Activated T-cell treated with anti-CD3 and anti-CD28 coated beads for 24 hours (primary cell): ENCODE data around the gene PLXNC1.
A peak's percentile ranks its signal among the peaks of the same experiment; 100 is the strongest.
"Not testable (repeated sequence)": the region's sequence is repeated elsewhere in the genome, so short reads cannot be mapped to it uniquely, and the experiment has no call there.

ENCODE experiments used
- DNase-seq: peaks from one replicate; pipeline ENCODE4 v3.0.0-alpha.2; 2020; ENCODE audit warnings: low read depth

The PLXNC1 gene

DNA sequence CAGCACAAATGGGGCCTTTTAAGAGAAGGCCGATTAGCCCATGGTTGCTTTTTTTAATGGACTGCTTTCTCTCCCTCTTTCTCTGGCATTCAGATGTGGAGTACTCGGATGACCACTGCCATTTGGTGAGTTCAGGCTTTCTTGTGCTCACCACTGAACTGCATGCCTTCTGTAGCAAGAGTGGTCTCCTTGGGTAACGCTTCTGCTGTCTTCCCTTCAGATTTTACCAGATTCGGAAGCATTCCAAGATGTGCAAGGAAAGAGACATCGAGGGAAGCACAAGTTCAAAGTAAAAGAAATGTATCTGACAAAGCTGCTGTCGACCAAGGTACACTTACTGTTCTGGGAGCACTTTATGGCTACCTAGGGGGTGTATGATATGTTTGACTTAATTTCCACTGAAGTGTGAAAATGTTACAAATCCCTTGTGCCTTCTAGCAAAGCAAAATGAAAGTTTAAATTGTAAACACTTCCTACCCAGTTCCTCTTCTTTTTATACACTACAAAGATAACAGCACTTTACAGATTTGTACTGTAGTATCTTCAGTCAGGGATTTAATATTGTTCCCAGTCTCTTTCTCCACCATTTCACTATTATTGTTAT is 148.8 kb downstream of the PLXNC1 start:
- no peak for DNase-seq

GRCh38 chr12:94297876-94298505 is 149.6 kb downstream of the PLXNC1 start:
- DNase-seq = no peak

DNA sequence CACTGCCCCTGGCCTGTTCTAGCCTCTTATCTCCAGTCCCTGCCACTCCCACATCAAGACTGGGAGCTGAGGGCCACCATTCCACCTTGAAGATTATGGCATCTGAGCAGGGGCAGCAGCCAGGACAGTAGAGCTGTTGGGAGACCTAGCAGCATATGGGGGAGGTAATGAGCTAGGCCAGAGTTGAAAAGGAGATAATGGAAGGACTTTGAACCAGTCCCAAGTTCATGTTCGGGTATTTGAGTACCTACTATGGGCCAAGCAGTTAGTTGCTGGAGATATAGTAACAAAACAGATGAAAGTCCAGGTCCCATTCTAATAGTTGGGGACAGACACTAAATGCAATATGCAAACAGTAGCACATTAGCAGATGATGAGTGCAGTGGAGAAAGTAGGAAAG is 151.5 kb downstream of the PLXNC1 start:
- DNase-seq = no peak

DNA sequence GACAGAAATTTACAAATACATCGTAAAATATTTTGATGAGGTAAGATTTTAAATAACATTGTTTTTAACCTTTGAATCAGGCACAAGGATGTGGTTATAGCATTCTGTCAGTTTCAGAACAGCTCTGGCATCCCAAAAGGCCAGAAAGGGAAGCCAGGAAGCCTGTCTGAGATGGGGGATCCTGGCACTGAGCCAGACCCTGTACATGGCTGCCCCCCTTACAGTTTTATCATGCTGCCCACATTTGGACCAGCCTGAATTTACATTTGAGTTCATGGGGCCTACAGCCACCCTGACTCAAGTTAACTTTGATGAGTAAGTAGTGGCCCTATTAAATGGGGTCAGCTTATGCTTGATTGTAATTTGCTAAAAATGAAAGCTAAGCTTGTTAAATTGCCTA is 155.6 kb downstream of the PLXNC1 start:
- DNase-seq = no peak

- no peak for DNase-seq
Observed at GRCh38 chr12:94304566-94305061, 156.2 kb downstream of the PLXNC1 start.

- peak; percentile 22 for DNase-seq
Observed at GRCh38 chr12:94305130-94305957, 157.0 kb downstream of the PLXNC1 start.

DNA sequence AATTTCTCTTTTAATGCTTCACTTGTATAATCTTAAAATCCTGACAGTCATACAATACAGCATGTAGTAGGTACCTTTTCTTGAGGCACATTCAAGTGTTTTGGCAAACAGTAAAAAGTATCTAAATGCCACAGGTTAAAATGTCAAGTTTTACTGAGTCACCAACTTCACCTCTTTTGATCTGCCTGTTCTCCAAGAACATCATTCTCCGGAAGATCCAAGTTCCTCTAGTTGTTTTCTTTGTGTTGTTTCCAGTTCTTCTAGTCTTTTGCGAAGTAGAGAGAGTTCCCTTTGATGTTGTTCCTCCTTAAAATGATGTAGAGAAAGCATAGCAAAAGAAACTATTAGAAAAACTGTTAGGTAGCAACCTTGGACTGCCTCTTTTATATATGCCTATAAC is 160.2 kb downstream of the PLXNC1 start:
- no peak for DNase-seq

- DNase-seq = no peak
Observed at GRCh38 chr12:94309373-94309772, 161.0 kb downstream of the PLXNC1 start.

- no peak for DNase-seq
Observed at GRCh38 chr12:94312378-94312777, 164.0 kb downstream of the PLXNC1 start.

GRCh38 chr12:94316600-94316999 is 168.2 kb downstream of the PLXNC1 start:
- DNase-seq = not testable (repeated sequence)

GRCh38 chr12:94318181-94318580 is 169.8 kb downstream of the PLXNC1 start:
- DNase-seq = no peak

GRCh38 chr12:94320109-94320508 is 171.7 kb downstream of the PLXNC1 start:
- DNase-seq = no peak

DNA sequence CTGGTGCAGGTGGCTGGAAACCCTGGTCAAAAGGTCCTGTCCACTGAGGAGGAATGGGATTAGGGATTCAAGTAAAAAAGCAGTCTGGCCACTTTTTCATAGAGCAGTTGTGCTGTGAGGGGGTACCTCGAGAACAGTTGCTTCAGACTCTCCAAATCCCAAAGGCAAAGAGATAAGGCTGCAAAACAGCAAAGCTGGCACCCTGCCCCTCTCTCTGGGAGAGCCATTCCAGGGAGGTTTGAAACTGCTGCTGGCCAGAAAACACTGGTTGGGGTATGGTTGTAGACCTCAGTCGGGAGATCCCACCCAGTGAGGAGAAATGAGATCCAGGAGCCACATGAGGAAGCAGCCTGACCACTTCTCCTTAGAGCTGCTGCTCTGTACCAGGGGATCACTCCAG is 174.0 kb downstream of the PLXNC1 start:
- DNase-seq = no peak

- no peak for DNase-seq
Observed at GRCh38 chr12:94326234-94326633, 177.9 kb downstream of the PLXNC1 start.

GRCh38 chr12:94326727-94327126 is 178.3 kb downstream of the PLXNC1 start:
- no peak for DNase-seq

DNA sequence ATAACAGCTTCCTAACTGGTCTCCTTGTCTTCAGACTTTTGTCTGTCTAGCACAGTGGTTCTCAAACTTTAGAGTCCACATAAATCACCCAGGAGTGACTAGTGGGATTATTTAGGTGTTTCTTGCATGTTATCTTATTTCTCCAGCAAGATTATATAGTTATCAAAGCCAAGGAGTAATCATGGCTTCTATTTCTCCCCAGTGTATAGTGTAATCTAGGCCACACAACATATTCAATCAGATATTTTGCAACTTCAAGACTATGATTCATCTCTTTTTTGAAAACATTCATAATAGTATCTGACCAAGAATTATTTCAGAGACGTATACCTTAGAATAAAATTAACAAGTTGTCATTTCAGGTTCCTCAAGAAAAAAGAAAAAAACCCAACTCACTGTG is 179.4 kb downstream of the PLXNC1 start:
- no peak for DNase-seq

- no peak for DNase-seq
Observed at GRCh38 chr12:94329366-94329765, 181.0 kb downstream of the PLXNC1 start.

DNA sequence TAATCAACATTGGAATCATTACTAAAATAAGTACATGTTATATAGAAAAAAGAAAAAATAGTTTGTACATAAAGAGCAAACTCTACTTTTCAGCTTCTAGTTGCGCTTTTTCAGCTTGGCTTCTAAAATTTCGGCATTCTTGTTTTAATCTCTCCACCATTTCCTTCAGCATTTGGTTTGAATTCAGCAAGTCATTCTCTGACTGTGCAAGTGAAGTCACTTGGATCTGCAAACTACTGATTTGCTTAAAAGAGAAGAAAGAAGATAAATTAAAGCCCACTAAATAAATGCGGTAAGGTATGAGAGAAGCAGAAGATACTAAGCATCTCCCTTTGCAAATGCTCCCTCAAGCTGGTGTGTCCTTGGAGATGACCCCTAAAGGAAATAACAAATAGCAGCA is 185.0 kb downstream of the PLXNC1 start:
- DNase-seq = no peak

DNA sequence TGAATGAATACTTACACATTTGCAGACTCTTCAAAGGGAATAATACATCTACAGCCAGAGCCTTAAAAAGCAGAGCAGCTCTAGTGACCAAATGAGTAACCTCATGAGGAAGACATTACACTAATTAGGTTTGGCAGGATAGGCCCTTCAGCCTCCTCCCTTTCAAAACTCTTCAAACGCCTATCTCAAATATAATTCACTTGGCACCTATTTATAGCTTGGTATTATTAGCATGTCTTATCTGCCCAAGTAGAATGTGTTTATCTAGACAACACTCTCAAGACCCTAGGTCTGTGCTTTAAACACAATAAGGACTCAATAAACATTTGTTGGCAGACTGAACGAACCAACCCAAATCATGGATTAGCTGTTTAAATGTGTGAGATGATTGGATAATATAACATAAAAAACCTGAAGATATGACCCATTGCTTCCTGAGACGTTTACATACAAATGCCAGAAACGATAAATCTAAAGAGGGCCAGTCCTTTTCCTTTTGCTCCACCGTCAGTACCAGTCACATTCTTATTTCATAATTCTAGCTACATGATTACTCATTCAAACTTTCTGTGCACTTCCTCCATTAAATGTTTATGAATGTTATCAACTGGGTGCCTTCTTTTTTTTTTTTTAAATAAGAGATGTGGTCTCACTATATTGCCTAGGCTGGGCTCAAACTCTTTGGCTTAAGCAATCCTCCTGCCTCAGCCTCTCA is 188.0 kb downstream of the PLXNC1 start:
- no peak for DNase-seq

- DNase-seq = no peak
Observed at GRCh38 chr12:94338006-94338794, 189.8 kb downstream of the PLXNC1 start.

- DNase-seq = no peak
Observed at GRCh38 chr12:94340573-94340972, 192.2 kb downstream of the PLXNC1 start.

- DNase-seq = no peak
Observed at GRCh38 chr12:94353130-94353529, 204.8 kb downstream of the PLXNC1 start.
